Spleen (tissue), 11 donors: ENCODE measurements around the gene SAMD10. TPM values are rescaled to one million over a fixed set of nuclear protein-coding genes. Genes with fewer than 3 reads are reported as not detected.
"Not testable (repeated sequence)": the region's sequence is repeated elsewhere in the genome, so short reads cannot be mapped to it uniquely, and the experiment has no call there.

ENCODE experiments used
- DNase-seq: peaks from one replicate; pipeline ENCODE4 v3.0.0-alpha.2; 2020
- H3K27ac ChIP-seq, 8 donors: fragments of 200-600 bp; sonication (generic) in 7 of 8; 1 replicate in 4 of 8; 2 replicates in 4 of 8; pipeline versions ENCODE4 v1.5.0 to v1.8.0; 2016 to 2021; ENCODE audit warnings: inconsistent platforms in 4 of 8, mild to moderate bottlenecking in 4 of 8, moderate library complexity in 1 of 8
- H3K27me3 ChIP-seq, 7 donors: fragments of 200-600 bp; sonication (generic) in 6 of 7; replicated peaks in 1 of 7; 1 replicate in 4 of 7; 2 replicates in 3 of 7; pipeline versions ENCODE4 v1.5.0 to v1.8.0; 2016 to 2021; ENCODE audit warnings: inconsistent platforms in 3 of 7, mild to moderate bottlenecking in 1 of 7
- H3K36me3 ChIP-seq, 6 donors: fragments of 200-600 bp; sonication (generic) in 5 of 6; 1 replicate in 4 of 6; 2 replicates in 2 of 6; pipeline versions ENCODE4 v1.5.0 to v1.8.0; 2016 to 2021; ENCODE audit warnings: inconsistent platforms in 2 of 6
- H3K4me1 ChIP-seq, 6 donors: fragments of 200-600 bp; sonication (generic) in 5 of 6; 1 replicate in 3 of 6; 2 replicates in 3 of 6; pipeline versions ENCODE4 v1.5.0 to v1.8.0; 2016 to 2021; ENCODE audit warnings: inconsistent platforms in 3 of 6
- H3K4me3 ChIP-seq, 8 donors: fragments of 200-600 bp; sonication (generic) in 7 of 8; 1 replicate in 4 of 8; 2 replicates in 4 of 8; pipeline versions ENCODE4 v1.5.0 to v1.8.0; 2016 to 2021; ENCODE audit warnings: inconsistent platforms in 4 of 8, mild to moderate bottlenecking in 4 of 8, moderate library complexity in 2 of 8
- H3K9me3 ChIP-seq, 8 donors: fragments of 200-600 bp; sonication (generic) in 7 of 8; 1 replicate in 4 of 8; 2 replicates in 4 of 8; pipeline versions ENCODE4 v1.5.0 to v1.8.0; 2016 to 2021; ENCODE audit warnings: inconsistent platforms in 4 of 8
- POLR2A ChIP-seq, 3 donors: fragments of 450-650 bp; IDR thresholded peaks; one replicate each; pipeline ENCODE4 v1.5.1; 2017; ENCODE audit warnings: antibody characterized with exemption in 3 of 3, mild to moderate bottlenecking in 1 of 3
- POLR2AphosphoS5 ChIP-seq, 3 donors: sonication (generic); formaldehyde crosslinking; IDR thresholded peaks; one replicate each; pipeline ENCODE4 v1.5.1; 2017; ENCODE audit warnings: antibody characterized with exemption in 3 of 3
- WGBS, 5 donors: extraction: QIAGEN DNeasy Blood & Tissue Kit in 3 of 5; methylation state at CpG; one replicate each; pipeline versions ENCODE4 v1.1.5 to v1.1.7; 2013 to 2018; 5-methylcytosine and 5-hydroxymethylcytosine counted together
- intact Hi-C: fragments of 100-400 bp; cut with DNase I; formaldehyde crosslinking; loops from one replicate; pipeline ENCODE4 v1.15.0; 2023; ENCODE audit warnings: low total_unique reads
- polyA plus RNA-seq, 3 donors: library from polyadenylated mRNA; stranded (reverse); fragments of 200-250 nt; gene quantifications; one replicate each; pipeline ENCODE4 v1.2.1, GENCODE V29; 2013
- total RNA-seq, 7 donors: library from RNA; depleted of rRNA in 3 of 7; stranded (reverse); fragments of >200 nt in 3 of 7; fragmentation: NEBNext Ultra II Directional in 4 of 7; extraction: Animal tissue kit (Norgen Biotek cat#: 25700) in 4 of 7; gene quantifications; one replicate each; pipeline versions ENCODE4 v1.1.0 to v1.2.1, GENCODE V29; 2016 to 2021
- TF ChIP-seq, protein P1 (sequence below), 11 experiments: fragments of 200-600 bp in 7 of 11; fragments of 450-650 bp in 4 of 11; sonication (generic) in 4 of 11; IDR thresholded peaks in 8 of 11; conservative IDR thresholded peaks in 3 of 11; 1 replicate in 7 of 11; 2 replicates in 4 of 11; pipeline versions ENCODE4 v1.4.0 to v1.8.0; 2016 to 2021; ENCODE audit warnings: antibody characterized with exemption in 11 of 11, inconsistent platforms in 4 of 11, mild to moderate bottlenecking in 1 of 11
- donor health status: healthy with polysubstance abuse.
- donor health status: DM: no; HTN: no; CAD: no; lungs with moderate emphysema.
- donor health status: DM: no; HTN: no; CAD: no.
- donor health status: Bipolar disorder and iron deficiency.
- donor health status: healthy.
- donor health status: DM: no; HTN: no; CAD: no.
- donor health status: DM: yes; HTN: yes; CAD: no.

The SAMD10 gene
- total and polyA plus RNA-seq, 10 donors: 5.9 to 13.8 (median 8.8) TPM

DNA sequence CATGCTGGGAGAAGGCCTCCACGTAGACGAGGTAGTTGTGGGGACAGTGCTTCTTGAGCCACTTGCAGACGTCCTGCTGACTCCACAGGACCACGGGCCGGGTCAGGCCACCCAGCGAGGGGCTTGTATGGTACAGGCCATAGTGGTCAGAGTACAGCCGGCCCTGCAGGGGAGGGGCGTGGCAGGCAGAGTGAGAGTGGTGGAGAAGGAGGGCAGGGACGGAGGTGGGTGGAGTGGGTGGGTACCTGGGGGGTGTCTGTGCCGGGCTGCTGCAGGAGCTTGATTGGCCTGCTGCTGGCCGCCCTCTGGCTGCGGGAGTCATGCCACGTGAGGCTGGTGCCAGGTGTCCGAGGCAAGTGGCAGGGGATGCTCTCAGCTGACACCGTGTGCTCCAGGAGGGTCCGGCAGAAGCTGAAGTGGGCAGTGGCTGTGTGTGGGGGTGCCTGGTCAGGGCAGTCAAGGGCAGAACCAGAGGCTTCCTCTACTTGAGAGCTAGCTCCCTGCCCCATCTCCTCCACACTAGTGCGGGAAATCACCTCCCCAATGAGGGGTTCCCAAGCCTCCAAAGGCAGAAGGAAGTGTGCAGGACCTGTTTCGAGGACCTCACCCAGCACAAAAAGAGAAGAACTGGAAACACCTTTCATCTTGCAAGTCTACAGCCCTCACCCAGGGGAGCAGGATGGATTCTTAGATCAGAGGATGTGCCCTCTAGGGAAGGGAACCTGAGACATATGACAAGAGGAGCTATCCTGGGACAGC, 2.3 kb downstream of the SAMD10 start:
- peaks cover 0 to 22% (median 3%) of the 10 kb centered on the region in 6 donors for H3K36me3 ChIP-seq
- H3K27ac ChIP-seq: peak overlapping the region in 3 of 8 donors; percentile 89 to 93 (median 92)
- no peak overlapping the region for H3K4me3 ChIP-seq
- DNase-seq: peak; percentile 79
- H3K9me3 ChIP-seq: no peaks in the 10 kb centered on the region
- 83 to 96% (median 89%) methylated on average over 16 to 18 of the region's 18 CpGs for WGBS, 5 donors
- peaks cover 37 to 74% (median 60%) of the 10 kb centered on the region in 6 donors for H3K4me1 ChIP-seq
- intact Hi-C loops: no loop called here
- TF ChIP-seq, protein P1, sequence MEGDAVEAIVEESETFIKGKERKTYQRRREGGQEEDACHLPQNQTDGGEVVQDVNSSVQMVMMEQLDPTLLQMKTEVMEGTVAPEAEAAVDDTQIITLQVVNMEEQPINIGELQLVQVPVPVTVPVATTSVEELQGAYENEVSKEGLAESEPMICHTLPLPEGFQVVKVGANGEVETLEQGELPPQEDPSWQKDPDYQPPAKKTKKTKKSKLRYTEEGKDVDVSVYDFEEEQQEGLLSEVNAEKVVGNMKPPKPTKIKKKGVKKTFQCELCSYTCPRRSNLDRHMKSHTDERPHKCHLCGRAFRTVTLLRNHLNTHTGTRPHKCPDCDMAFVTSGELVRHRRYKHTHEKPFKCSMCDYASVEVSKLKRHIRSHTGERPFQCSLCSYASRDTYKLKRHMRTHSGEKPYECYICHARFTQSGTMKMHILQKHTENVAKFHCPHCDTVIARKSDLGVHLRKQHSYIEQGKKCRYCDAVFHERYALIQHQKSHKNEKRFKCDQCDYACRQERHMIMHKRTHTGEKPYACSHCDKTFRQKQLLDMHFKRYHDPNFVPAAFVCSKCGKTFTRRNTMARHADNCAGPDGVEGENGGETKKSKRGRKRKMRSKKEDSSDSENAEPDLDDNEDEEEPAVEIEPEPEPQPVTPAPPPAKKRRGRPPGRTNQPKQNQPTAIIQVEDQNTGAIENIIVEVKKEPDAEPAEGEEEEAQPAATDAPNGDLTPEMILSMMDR (IDR thresholded peaks at IDR 0.05 in 8 of 11, conservative IDR thresholded peaks at IDR 0.05 in 3 of 11): no peak
- TF ChIP-seq POLR2AphosphoS5 (IDR thresholded peaks at IDR 0.05) (no peak), POLR2A (IDR thresholded peaks at IDR 0.05) (no peak)
- no peaks in the 10 kb centered on the region for H3K27me3 ChIP-seq

DNA sequence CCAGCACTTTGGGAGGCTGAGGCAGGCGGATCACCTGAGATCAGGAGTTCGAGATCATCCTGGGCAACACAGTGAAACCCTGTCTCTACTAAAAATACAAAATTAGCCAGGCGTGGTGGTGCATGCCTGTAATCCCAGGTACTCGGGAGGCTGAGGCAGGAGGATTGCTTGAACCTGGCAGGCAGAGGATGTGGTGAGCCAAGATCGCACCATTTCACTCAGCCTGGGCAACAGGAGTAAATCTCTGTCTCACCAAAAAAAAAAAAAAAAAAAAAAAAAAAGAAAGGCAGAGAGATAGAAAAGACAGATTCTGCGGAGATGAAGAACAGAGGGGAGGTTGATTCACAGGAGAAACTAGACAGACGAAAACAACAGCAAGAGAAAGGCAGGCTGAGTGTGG, 2.9 kb downstream of the SAMD10 start:
- WGBS, 5 donors: 85 to 95% (median 89%) methylated on average over 7 of the region's 7 CpGs
- Histone ChIP-seq H3K4me1 (peaks cover 33 to 74% (median 59%) of the 10 kb centered on the region in 6 donors), H3K36me3 (peaks cover 0 to 22% (median 3%) of the 10 kb centered on the region in 6 donors)
- DNase-seq, H3K27ac ChIP-seq, intact Hi-C loops, H3K27me3 ChIP-seq, H3K9me3 ChIP-seq, H3K4me3 ChIP-seq: not testable (repeated sequence)

- H3K27ac ChIP-seq: no peak overlapping the region
- H3K9me3 ChIP-seq: no peaks in the 10 kb centered on the region
- no peak overlapping the region for H3K4me3 ChIP-seq
- peaks cover 0 to 3% (median 0%) of the 10 kb centered on the region in 7 donors for H3K27me3 ChIP-seq
- intact Hi-C loops: loop anchor here (5.0 kb wide), 1 partner anchor 437 kb away; the partner anchor contains the start of gene PTK6
- 79 to 87% (median 86%) methylated on average over 19 of the region's 19 CpGs for WGBS, 5 donors
- peaks cover 0 to 22% (median 3%) of the 10 kb centered on the region in 6 donors for H3K36me3 ChIP-seq
- DNase-seq: no peak
- peaks cover 20 to 75% (median 50%) of the 10 kb centered on the region in 6 donors for H3K4me1 ChIP-seq
- TF ChIP-seq POLR2AphosphoS5 (IDR thresholded peaks at IDR 0.05) (no peak), POLR2A (IDR thresholded peaks at IDR 0.05) (no peak)
- TF ChIP-seq, protein P1 (IDR thresholded peaks at IDR 0.05 in 8 of 11, conservative IDR thresholded peaks at IDR 0.05 in 3 of 11): no peak
These were observed 4.8 kb downstream of the SAMD10 start for GRCh38 chr20:63974402-63975200.

GRCh38 chr20:63973636-63974401, 5.6 kb downstream of the SAMD10 start:
- H3K4me1 ChIP-seq: peaks cover 22 to 74% (median 51%) of the 10 kb centered on the region in 6 donors
- H3K27ac ChIP-seq: peak overlapping the region in 5 of 8 donors; percentile 45 to 68 (median 65)
- peaks cover 0 to 3% (median 0%) of the 10 kb centered on the region in 7 donors for H3K27me3 ChIP-seq
- WGBS, 5 donors: 19 to 26% (median 20%) methylated on average over 27 to 37 of the region's 37 CpGs
- no peaks in the 10 kb centered on the region for H3K9me3 ChIP-seq
- peaks cover 0 to 22% (median 3%) of the 10 kb centered on the region in 6 donors for H3K36me3 ChIP-seq
- no peak for TF ChIP-seq POLR2A (IDR thresholded peaks at IDR 0.05)
- TF ChIP-seq, protein P1 (IDR thresholded peaks at IDR 0.05 in 8 of 11, conservative IDR thresholded peaks at IDR 0.05 in 3 of 11): peak; percentile 95 to 99 (median 98)
- peak; percentile 35 to 80 (median 71) for TF ChIP-seq POLR2AphosphoS5 (IDR thresholded peaks at IDR 0.05)
- DNase-seq: peak; percentile 95
- peak overlapping the region in 5 of 8 donors; percentile 4 to 55 (median 19) for H3K4me3 ChIP-seq
- intact Hi-C loops: loop anchor here (2.0 to 5.0 kb wide), 2 partner anchors 65 to 437 kb away; partner anchors contain the start of gene PTK6
